G401 (cell line): ENCODE measurements around the gene CCBE1. TPM values are rescaled to one million over a fixed set of nuclear protein-coding genes. Genes with fewer than 3 reads are reported as not detected.
"Not testable (repeated sequence)": the region's sequence is repeated elsewhere in the genome, so short reads cannot be mapped to it uniquely, and the experiment has no call there.

Source experiments
- DNase-seq: peaks from one replicate; pipeline ENCODE4 v3.0.0-alpha.2; 2015; ENCODE audit warnings: low spot score
- in situ Hi-C: cut with HindIII; loops from 2 replicates; pipeline ENCODE4 v1.10.0; 2016; ENCODE audit warnings: low sequenced_read_pairs, mixed read lengths
- total RNA-seq: library from RNA; depleted of rRNA; stranded (reverse); fragments of >200 nt; shearing (Covaris generic); gene quantifications from 2 replicates; pipeline ENCODE4 v1.2.3, GENCODE V29; 2014

The CCBE1 gene
- total RNA-seq, 1 experiment from 2014 or later, result not detected

DNA sequence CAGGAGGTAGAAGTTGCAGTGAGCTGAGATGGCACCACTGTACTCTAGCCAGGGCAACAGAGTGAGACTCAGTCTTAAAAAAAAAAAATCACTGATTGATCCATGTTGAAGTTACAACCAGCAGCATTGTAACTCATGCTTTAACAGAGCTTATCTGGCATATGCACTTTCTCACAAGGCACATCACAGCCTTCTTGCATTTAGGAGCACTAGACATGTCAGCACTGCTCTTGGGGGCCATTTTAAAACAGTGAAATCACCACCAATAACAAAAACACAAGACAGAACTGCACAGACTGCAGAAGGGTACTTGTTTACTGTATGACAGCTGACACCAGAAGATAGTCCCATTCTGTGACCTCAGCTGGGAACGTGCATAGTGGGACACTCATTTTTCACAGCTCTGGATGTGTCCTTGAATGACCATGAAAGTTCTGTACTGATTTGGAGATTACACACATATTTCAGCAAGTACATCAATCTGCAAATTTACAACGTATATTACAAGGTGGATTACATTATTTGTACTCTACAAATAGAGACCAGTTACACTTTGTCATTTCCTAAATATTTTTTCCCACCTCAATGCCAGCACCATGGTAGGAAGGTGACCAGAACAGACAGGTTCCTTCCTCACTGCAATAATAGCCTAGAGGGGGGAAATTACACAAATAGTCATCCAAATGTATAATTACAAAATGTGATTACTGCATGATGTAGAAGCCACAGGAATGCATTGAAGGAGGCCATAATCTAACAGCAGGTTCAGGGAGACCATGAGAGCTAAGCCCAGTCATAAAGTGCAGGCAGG lies 35.1 kb downstream of the CCBE1 start:
- DNase-seq, result no peak
- in situ Hi-C loops, result no loop called here

DNA sequence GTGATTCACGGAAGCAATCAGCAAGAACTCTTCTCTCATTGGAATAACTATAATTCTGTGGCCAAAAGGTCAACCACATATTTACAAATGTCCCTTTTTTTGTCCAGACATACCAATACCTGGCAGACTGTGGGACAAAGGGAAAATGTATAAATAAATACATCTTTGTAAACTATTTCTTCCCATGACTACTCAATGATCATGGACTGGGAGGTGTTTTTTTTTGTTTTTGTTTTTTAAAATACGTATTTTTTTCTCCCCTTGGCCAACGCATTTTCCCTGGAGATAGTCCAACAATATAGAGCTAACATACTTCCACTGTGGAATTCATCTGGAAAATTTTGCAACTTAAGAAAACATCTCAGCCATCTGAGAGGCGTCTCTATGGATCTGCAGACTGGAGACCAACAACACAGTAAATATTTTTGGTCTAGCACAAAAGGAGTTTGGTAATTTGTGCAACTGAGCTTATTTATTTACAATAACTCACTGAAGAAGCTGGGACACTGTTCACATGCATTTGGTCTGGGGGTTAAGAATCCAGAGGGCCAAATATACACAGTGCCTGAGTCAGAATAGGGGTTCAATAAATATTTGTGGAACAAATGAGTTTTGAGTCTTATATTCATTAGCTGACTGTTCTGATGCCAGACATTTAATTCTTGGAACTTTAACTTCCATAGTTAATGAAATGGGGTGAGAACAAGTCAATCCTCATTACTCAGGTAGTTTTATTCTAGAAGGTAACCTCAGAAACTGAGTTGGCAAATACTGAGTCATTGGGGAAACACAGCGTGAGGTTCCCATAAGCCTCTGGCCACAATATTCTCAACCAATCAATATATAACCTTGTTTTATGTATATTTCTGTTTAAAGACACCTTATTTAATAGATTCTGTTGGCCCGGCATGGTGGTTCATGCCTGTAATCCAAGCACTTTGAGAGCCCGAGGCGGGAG lies 36.2 kb downstream of the CCBE1 start:
- DNase-seq, result no peak
- in situ Hi-C loops, result no loop called here

DNA sequence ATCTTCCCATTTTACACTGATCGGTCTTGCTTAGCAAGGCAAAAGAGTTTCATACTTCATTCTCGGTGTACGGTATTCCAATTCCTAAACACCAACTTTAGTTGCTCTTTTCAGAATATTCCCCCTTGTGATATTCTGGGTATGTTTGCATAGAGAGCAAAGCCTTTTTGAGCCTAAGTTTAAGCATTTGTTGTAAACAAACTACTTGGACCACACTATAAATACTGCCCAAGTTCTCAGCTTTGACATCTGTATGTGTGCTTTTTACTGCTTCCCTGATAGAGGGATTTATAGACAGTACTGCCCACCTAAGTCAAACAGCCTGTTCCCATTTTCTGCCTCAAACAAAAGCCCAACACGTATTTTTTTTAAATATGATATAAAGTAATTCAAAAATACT lies 36.9 kb downstream of the CCBE1 start:
- DNase-seq, result no peak
- in situ Hi-C loops, result no loop called here

DNA sequence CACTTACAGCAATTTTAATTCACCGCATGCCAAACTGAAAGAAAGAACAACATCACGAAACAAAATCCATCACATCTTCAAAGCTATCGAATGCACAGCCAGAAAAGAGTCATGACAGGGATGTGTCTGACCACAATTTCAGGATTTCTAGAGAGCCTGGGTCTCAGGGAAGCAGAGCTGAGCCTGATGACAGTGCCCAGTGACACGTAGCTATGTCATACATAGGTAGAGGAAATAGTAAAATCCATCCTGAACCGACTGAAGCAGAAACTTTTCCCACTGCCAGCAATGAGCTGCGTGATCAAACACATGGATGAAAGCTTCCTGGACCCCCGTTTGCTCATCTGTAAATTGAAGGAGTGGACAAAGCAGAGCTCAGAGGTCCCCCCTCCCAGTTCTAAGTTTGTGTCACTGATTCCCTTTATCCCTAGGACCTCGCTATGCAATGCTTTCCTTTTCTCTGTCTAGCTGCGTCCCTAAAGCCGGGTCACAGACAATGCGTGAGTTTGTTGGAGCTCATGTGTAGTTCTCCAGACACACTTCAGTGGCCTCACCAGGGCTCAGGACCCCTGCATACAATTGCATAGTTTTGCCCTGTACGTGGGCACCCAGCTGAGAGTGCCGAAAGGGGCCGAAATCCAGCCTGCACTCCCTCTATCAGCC lies 37.6 kb downstream of the CCBE1 start:
- DNase-seq, result no peak
- in situ Hi-C loops, result no loop called here

DNA sequence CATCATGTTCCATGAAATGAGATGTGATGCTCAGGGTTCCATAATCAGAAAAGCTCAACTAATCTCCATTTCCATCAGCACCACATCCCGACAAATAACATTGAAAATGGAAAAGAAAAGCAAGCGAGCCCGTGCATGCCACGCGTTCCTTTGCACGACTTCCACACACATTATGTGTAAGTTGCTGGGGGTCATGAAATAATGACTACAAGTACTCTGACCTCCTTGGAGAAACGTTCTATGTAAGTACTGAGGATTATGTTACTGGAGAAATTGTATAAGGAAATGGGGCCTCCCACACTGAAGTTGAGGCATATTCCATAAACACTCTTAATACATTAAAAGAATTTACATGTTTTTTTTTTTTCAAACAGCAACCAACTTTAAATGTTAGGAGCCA lies 38.3 kb downstream of the CCBE1 start:
- in situ Hi-C loops, result no loop called here
- no peak for DNase-seq

DNA sequence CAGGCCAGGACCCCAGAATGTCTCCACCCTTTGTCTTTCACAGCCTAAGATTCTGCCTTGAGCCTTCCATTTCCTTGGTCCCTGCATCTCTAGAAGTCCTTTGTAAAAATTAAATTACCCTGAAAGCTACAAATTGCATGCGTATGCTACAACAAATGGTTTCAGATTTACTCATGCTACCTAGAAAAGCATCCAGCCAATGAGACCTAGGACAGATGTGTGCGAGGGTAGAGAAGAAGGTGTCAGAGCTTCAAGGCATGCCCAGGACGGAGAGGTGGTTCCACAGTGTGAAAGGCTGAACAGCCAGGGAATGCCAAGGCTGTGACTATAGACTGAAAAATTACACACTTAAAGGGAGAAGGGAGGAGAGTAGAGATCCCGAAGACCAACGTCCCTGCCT lies 40.2 kb downstream of the CCBE1 start:
- in situ Hi-C loops, result no loop called here

DNA sequence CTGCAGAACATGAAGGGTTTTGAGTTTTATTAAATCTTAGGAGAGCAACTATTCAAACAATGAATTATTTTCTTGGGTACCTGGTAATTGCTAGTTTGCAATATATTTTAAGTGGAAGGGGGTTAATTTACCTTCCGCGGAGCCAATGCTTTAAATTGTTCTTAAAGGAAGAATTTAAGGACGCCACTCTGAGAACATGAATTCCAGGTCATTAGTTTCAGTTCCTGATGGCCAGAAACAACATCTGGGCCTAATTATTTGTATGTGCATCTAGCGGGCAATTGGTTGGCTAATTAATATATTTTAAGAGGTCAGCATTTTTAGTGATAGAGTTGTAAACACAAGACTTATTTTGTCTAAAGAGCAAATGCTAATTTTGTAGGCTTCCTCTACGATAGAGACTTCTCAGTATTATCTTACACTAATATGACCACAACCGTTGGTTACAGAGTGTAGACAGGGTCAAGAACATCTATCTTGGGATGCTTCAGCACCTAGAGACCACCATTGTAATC lies 40.8 kb downstream of the CCBE1 start:
- DNase-seq, result no peak
- in situ Hi-C loops, result no loop called here

More for the DNA sequence above, 40.2 kb downstream of the CCBE1 start:
- no peak for DNase-seq

DNA sequence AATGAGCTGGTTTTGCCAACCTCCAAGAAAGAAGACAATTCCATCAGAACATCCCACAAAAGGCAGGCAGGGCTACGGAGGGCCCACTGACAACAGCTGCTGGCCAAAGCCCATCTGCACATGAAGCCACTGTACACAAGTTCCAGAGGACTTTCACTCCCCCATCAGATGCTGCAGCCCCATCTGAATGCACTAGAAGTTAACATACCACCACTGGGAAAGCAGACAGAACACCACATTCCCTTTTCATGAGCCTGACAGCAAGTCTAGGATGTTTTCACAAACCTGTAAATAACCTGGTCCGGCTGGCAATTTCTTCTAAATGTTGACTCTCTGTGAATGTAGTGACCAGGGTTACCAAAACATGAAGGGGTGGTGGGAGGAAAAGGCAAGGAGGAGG lies 41.5 kb downstream of the CCBE1 start:
- in situ Hi-C loops, result no loop called here
- no peak for DNase-seq

DNA sequence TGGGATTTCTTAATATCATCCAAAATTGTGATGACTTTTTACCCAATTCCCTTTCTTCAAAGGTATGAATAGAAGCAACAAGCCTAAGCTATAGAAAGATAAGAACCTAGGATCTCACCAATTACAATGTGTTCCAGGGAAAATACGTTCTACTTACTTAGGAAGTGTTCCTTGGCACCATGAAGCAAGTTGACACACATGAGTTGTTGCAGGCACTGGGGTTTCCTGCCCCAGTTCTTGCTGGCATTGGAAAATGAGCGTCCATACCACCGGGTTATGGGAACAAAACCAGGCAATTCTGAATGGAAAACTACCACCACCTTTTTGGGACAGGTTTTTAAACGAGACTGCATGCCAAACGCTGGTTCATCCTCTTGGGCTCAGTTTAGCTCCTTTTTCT lies 46.2 kb downstream of the CCBE1 start:
- no peak for DNase-seq
- in situ Hi-C loops, result no loop called here

DNA sequence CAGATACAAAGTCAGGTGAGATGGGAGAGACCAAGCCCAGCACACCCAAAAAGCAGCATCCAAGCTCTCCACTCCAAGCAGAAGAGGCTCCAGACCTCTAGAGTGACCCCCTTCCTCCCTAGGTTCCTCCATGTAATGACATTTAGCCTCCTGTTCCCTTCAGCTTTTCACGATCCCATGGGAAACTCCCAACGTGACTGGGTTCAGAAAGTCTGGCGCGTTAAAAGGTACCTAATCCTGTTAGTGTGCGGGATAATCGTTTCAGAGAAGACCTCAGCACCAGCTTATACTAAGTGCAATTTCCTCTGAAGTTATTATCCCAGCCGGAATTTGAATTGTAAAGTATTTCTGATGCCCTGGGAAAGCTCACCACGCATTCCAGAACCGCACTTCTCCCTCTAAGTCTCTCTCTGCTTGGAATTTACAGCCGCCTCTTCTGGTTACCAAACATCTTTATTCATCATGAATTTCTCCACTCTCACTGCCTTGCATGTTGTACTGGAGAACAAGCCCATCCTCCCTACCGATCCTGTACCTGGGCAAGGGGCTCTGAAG lies 46.9 kb downstream of the CCBE1 start:
- no peak for DNase-seq
- in situ Hi-C loops, result no loop called here

DNA sequence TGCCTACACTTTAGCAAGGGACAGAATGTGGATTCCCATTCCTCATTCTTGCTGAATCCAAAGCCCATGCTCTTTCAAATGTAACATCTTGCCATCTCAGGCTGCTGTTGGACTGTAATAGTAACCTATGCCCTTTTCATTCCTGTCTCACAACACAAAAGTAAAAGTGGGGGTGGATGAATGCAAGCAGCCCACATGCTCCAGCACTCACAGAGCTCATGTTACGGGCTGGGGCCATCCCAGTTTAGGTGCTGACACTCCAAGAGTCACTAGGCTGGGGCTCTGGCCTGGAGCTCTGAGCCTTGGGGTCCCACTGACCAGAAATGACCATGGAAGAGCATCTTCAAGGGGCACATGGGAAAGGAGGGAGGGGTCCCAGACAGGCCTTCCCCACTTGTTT lies 47.6 kb downstream of the CCBE1 start:
- in situ Hi-C loops, result no loop called here
- DNase-seq, result no peak

DNA sequence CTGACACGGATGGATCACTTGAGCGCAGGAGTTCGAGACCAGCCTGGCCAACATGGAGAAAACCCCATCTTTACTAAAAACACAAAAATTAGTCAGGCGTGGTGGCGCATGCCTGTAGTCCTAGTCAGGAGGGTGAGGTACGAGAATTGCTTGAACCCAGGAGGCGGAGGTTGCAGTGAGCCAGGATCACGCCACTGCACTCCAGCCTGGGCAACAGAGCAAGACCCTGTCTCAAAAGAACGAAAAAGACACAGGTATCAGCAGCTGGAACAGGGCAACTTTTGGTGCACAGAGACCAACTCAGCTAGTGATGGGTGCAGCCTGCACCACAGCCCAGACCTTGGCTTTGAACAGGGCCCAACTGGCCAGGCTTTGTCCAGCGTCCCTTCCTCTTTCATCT lies 48.8 kb downstream of the CCBE1 start:
- DNase-seq, in situ Hi-C loops: not testable (repeated sequence)

DNA sequence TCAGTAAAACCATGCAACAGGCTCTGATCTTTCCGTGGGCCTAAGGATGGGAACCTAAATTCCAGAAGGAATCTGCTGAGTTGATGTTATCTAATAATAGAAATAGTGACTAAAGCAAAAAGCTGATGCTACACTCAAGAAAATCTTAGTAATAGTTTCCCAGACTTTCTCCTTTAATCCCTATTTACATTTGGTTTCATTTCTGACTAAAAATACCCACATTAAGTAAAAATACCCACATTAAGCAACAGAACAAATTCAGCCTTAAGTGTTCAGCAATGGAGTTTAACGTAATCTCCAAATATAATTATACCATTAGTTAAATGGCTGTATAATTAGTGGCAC lies 50.3 kb downstream of the CCBE1 start:
- in situ Hi-C loops, result no loop called here
- DNase-seq, result no peak

DNA sequence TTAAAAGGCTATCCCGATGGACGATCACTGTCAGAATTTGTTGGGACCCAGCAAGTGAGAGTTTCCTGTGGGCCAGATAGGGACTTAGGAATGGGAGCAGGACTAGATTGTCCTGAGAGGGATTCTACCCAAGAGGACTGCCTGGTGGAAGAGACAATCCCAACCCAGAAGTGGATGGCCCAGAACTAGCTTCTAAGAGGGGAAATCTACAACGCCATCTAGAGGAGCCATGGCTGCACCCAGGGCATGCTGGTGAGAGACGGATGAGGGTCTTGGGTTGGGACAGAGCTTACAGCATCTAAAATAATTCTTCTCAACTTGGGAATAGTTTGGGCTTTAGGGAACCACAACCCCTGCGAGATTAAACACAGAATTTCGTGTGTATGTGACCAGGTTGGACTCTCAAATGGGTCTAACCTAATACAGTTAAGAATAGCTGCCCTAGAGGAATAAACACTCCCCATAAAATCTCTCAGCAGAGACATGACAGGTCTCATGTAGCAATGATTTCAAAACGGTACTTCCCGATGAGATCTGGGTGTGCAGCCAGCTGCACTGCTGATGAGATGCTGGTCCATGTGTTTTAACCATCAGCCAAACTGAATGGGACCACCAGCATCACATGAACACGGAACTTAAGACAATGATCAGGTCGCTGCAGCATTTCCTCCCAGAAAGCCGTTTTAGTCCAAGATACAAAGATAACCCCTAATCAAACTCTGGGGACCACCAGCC lies 50.8 kb downstream of the CCBE1 start:
- in situ Hi-C loops, result no loop called here
- no peak for DNase-seq

DNA sequence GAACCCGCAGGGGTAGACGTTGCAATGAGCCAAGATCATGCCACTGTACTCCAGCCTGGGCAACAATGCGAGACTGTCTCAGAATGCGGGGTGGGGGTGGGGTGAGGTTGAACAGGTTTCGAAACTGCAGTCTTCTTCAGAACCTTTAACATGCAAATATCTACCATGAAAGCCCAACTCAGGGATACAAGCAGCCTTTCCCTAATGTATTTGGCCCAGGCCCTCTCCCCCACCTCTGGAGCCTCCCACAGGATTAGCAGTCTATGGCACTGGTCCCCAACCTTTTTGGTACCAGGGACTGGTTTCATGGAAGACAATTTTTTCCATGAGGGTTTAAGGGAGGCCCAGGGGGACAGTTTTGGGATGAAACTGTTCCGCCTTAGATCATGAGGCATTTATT lies 53.5 kb downstream of the CCBE1 start:
- no peak for DNase-seq
- in situ Hi-C loops, result no loop called here

DNA sequence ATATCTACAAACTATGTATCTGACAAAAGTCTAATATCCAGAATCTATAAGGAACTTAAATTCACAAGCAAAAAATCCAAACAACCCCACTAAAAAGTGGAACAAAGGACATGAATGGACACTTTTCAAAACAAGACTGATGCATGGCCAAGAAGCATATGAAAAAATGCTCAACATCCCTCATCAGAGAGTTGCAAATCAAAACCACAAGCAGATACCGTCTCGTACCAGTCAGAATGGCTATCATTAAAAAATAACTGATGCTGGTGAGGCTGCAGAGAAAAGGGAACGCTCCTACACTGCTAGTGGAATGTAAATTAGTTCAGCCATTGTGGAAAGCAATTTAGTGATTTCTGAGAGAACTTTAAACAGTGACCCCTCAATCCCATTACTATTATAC lies 56.5 kb downstream of the CCBE1 start:
- no peak for DNase-seq
- in situ Hi-C loops, result no loop called here

DNA sequence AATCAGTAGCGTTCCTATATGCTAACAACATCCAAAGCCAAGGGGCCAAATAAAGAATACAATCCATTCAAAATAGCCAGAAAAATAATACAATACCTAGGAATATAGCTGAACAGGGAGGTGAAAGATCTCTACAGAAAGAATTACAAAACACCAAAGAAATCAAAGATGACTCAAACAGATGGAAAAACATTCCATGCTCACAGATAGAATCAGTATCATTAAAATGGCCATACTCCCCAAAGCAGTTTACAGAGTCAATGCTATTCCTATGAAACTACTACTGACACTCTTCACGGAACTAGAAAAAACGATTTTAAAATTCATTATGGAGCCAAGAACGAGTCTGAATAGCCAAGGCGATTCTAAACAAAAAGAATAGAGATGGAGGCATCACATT lies 57.4 kb downstream of the CCBE1 start:
- no peak for DNase-seq
- in situ Hi-C loops, result no loop called here

DNA sequence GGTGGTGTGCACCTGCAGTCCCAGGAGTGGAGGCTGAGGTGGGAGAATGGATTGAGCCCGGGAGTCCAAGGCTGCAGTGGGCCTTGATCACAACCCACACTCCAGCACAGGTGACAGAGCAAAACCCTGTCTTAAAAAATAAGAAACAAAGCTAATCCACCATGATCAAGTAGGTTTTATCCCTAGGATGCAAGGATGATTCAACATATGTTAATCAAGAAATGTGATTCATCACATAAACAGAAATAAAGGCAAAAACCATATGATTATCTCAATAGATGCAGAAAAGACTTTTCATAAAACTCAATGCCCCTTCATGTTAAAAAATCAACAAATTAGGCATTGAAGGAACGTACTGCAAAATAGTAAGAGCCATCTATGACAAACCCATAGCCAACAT lies 58.1 kb downstream of the CCBE1 start:
- DNase-seq, result no peak
- in situ Hi-C loops, result no loop called here

DNA sequence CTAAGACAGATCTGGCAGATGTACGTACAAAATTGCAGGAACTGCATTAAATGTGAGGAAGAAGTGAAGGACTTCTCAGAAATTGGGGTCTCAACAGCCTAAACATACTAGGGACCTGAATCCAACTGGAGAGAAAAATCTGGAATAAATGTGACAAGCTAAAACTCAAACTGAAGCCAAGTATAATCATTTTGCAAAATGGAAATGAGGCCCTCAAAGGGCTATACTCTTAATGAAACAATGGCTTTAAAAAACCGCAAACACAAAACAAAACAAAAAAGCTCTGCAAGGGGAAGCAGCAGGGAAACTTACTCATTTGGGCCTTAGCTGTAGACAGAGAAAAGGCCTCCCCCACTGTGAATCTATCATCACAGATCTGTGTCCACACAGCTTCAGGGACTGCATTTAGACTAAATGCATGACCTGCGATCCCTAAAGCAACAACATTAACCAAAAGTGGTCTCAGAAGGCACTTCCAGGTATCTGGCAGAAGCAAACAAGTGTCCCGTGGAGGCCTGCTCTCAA lies 63.2 kb downstream of the CCBE1 start:
- in situ Hi-C loops, result no loop called here
- no peak for DNase-seq
